ENCODE measurements around the gene UTF1.

GRCh38 chr10:133183646-133184378 is 46.2 kb upstream of the UTF1 start:
- TF ChIP-seq POLR2A (IDR thresholded peaks at IDR 0.05; ENCODE audit: low read depth, low read length) (no peak), POLR2AphosphoS5 (IDR thresholded peaks at IDR 0.05; ENCODE audit: low read depth, low read length) (no peak), TAF1 (IDR thresholded peaks at IDR 0.05; ENCODE audit: borderline replicate concordance, low read depth, low read length) (no peak)

Data from GM12892 (cell line).